GM04503 (cell line): ENCODE results near the gene GUCY2D.
"Not testable (repeated sequence)": the region's sequence is repeated elsewhere in the genome, so short reads cannot be mapped to it uniquely, and the experiment has no call there.

Source experiments
- DNase-seq: peaks from one replicate; pipeline ENCODE4 v3.0.0-alpha.2; 2012; ENCODE audit warnings: low read depth

GUCY2D gene

DNA sequence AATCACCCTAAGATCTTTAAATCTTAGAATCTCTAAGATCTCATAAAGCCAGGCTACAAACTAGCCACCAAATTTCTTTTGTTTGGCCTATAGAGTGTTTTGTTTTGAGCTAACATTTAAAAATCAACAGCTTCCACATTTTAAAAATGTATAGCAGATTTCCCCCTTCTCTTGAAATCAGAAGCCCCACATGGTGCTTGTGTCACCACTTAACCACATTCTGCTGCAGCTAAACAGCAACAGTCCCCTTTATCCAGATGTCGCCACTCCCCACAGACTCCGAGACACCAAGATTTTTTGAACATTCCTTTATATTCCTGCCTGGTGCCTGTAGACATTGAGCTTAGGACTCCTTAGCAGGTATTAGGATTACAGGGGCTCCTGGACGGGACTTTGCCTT is 16.0 kb downstream of the GUCY2D start:
- no peak for DNase-seq

DNA sequence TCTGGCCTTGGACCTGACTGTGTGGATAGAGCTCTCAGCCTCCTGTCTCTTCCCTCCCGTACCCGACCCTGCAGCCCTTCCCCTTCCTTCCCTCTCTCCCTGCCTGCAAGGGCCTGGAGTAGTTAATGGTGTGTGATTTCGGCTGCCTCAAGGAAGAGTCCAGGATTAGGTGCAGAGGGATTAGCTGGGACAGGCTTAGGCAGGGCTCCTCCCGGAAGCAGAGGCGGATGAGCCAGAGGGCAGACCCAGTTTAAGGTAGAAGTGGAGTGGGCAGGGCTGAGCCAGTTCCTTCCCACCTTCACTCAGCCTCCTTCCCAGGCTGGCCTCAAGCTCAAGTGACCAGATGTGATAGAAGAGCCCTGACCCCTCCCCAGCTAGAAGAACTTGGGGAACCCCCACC is 16.8 kb downstream of the GUCY2D start:
- DNase-seq, result no peak

DNA sequence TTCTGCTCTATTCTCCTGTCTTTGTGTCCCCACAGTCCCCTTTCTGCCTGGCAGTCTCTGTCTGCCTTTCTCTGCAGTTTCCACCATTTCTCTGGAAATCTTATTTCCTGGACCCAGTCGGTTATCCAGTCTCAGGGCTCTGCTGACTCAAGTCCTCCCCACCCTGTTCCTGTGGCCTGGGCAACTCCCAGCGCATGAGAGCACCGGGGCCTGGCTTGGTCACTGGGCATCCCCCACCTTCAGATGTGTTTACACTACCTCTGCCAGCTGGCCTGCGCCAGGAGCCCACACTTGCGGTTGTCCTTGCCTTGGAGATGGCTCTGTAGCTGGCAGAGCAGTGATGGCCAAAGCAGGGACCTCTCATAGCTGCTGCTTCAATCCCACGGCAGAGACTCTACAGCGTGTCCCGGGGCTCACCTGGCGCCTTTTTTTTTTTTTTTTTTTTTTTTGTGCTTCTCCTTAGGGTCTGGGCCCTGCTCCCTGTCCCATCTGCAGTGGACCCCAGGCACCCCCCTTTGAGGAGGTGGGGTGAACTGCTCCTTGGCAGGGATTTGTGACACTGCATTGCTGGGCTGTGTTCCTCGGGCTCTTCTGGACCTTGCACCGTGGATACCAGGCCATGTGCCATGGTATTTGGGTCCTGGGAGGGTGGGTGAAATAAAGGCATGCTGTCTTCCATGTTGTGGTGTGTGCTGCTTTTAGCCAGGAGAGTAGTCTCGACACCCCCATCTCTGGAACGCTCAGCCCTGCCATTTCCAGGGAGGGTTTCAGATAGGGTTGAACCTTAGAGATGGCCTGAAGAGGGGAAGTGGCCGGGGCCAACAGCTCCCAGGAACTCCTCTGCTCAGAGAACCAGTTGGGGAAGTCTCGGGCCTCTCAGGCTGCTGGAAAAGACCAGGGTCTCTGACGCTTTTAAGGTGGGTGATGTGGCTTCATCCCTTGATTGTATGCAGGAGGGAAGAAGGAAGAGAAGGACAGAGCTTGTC is 17.5 kb downstream of the GUCY2D start:
- DNase-seq, result no peak

DNA sequence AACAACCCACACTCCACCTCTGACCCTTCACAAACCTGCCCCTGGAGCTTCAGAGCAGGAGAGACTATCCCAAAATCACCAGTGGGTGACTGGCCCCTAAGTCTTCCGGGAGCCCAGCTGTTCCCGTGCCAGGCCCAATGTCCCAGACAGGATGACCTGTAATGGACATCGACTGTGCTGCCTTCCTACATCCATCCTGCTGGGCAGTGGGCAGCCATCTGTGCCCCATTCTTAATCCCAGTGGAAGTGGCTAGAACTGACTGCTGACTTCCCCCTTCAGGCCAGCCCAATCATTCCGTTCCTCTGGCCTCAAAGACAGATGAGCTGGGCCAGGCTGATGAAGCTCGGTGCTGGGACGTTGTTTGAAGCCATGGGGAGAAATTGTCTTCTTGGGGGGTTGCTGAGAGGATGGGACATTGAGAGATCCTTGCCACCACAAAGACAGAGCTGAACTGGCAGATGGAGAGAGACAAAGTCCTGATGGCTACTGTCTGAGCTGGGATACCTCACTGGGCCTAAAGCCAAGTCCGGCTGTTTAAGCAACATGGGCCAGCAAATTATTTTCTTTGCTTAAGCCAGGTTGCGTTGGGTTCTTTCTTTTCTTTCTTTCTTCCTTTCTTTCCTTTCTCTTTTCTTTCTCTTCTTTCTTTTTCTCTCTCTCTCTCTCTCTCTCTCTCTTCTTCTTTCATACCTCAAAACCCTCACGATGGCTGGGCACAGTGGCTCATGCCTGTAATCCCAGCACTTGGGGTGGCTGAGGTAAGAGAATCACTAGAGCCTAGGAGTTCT is 18.6 kb downstream of the GUCY2D start:
- no peak for DNase-seq

DNA sequence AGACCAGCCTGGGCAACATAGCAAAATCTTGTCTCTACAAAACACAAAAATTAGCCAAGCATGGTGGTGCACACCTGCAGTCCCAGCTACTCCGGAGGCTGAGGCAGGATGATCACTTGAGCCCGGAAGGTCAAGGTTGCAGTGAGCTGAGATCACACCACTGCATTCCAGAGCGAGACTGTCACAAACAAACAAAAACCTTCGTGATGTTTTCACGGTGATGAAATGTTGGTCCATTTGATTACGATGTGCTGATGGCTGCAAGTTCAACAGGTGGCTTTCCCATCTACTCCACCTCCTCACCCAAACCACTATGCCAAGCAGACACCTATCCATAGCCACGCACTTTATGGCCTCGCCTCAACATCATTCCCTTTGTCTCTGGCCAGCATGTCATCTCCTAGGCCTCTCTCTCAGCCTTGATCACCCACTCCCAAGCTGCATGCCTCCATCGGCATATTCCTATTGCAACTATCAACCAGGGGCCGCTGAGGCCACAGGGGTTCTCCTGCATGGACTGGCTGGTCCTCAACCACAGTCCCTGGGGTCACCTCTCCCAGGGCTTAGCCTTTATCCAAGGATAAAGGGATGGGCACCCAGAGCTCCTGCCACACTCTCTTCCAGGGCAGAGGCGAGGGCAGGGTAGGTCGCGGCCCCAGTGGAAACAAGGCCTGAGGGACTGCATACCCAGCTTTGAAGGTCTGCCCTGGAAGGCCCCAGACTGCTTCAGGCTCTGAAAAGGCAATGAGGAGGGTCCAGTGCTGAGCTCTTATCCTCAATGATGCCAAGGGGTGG is 19.3 kb downstream of the GUCY2D start:
- no peak for DNase-seq

DNA sequence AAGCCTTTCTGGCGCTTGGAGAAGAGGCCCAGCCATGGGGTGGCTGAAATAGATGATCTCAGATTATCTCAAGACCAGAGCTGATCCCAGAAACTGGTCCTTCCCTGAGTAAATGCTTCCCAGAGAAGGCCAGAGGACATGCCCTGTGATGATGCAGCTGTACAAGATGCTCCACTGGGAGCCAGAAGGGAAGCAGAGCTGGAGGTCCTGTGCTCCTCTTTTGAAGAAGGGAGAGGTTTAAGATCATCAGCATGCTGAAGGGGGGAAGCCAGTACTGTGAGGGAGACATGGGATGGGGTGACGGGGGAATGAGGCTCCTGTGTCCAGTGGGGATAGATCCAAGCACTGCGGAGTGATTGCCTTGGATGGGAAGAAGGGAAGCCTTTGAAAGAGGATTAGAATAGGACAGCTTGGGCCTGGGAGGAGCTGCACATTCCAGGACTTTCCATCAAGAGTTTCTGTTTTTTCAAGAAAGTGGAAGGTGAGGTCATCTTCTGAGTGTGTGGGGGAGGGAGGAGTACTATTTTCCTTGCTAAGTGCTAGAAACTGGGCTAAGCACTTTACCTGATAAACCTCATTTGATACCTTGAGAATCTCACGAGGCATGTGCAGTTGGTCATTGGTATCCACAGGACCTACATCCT is 20.1 kb downstream of the GUCY2D start:
- no peak for DNase-seq

DNA sequence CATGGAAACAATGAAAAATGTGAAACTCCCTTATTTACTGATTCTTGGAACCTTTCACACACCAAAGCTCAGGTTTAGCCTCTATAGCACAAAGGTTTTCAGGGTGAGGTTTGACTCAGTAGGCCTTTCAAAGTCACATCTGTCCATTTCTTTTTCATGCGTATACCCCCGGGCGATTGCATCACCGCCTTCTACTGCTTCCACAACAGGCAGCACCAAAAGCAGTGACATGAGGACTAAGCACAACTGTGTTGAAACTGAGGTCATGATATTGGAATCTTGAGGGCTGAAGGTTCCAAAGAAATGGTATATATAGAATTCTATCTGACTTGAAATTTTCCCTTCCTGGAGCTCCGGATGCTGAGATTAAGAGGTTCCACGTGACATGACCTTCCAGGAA is 21.7 kb downstream of the GUCY2D start:
- not testable (repeated sequence) for DNase-seq

DNA sequence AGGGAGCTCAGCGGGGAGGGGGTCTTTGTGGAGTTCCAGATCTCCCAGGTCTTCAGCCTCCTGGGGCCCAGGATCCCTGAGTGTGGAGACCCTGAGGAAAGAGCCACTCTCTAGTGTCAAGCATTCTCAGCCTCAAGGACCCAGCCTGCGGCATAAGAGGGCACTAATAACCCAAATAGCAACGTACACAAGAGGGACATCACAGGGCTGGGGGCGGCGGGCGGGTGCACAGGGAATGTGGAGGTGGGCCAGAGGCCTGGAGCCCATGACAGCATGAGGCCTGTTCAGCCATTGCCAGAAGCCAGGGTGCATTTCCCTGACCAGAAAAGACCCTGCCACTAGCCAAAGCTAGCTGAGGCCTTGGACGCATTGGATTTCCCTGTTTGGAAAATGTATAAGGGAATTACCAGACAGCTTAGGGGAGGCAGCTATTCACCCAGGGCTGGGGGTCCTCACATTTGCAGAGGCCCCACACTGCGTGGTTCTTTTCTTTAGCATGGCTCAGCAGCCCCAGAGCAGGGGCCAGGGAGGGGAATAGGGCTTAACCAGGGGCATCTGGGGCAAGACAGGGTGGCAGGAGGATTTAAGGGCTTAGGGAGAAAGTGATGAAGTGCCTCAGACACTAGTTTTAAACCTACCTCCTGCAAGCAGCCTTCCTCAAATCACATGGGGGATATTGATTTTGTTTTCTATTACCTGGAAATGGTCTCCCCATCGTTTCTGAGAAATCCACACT is 22.9 kb downstream of the GUCY2D start:
- DNase-seq, result no peak

DNA sequence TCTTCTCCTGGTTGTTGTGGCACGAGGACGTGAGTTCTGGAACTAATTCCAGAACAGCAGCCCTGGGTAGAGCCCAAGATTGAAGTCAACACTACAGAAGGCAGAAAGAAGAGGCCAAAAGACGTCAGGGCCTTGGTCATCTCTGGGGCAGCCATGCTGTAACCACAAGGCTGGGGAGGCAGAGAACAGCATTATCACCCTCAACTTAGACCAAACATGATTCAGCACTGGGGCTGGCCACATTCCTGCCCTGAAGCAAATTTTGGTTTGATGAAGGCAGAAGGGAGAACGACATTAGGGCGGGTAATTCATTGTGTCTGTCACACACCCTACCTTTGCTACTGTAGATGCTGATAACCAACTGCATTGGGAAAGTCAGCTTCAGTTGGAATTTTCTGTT is 26.7 kb downstream of the GUCY2D start:
- DNase-seq, result no peak

DNA sequence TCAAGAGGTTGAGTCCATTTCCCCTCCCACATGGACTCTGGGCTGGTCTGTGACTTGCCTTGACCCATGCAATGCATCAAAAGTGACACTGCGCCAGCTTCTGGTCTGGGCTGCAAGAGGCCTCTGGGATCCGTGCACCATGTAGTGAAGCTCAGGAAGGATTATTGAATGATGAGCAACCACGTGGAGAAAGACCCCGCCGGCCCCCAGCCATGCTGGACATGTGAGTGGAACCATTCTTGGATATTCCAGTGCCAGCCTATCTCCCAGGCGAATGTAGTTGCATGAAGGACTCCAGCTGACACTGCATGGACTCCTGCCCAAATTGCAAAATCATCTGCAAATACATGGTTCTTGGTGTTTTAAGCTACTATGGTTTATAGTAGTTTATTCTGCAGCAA is 28.8 kb downstream of the GUCY2D start:
- no peak for DNase-seq

DNA sequence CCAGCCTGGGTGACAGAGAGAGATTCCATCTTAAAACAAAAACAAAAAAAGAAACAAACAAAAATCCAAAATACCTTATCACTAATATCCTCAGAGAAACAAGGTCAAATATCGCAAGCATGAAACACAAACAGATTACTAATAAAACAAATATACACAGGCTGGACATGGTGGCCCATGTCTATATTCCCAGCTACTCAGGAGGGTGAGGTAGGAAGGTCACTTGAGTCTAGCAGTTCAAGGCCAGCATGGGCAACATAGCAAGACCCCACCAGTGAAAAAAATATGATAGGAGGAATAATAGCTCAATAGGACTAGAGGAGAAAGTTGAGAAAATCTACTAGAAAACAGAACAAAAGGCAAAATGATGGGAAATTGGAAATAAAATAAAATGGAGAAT is 29.5 kb downstream of the GUCY2D start:
- DNase-seq, result no peak

DNA sequence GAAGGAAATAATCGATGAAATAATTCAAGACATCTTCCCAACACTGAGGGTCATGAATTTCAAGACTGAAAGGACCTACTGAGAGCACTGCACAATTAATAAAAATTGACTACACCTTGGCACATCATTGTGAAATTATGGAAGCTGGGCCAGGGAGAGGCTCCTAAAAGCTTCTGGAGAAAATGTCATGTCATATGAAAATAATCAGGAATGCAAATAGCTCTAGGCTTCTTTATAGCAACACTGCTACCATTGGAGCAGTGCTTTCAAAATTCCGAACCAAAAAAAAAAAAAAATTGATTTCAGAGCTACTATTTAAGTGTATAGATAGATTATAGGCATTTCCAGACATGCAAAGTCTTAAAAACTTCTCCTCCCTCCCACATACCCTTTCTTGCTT is 30.0 kb downstream of the GUCY2D start:
- no peak for DNase-seq

DNA sequence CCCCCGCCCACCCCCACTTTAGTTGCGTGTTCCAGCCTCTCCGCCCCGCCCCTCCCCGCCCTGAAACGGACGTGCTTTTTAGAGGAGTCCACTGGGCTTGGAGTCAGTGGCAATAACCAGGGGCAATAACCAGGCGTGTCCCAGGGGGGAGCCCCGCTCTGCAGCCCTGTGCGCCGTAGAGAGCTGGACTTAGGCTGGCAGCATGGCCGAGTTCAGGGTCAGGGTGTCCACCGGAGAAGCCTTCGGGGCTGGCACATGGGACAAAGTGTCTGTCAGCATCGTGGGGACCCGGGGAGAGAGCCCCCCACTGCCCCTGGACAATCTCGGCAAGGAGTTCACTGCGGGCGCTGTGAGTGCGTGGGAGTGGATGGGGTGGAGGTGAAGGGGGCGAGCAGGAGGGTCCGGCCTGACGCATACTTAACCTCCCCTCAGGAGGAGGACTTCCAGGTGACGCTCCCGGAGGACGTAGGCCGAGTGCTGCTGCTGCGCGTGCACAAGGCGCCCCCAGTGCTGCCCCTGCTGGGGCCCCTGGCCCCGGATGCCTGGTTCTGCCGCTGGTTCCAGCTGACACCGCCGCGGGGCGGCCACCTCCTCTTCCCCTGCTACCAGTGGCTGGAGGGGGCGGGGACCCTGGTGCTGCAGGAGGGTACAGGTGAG is 36.7 kb downstream of the GUCY2D start, which contains the start of gene ALOX15B:
ALOX15B (plus strand) TSS at position 106 of the 657 bp plus-strand sequence; CDS start at position 203, 97 bp downstream.
- no peak for DNase-seq

DNA sequence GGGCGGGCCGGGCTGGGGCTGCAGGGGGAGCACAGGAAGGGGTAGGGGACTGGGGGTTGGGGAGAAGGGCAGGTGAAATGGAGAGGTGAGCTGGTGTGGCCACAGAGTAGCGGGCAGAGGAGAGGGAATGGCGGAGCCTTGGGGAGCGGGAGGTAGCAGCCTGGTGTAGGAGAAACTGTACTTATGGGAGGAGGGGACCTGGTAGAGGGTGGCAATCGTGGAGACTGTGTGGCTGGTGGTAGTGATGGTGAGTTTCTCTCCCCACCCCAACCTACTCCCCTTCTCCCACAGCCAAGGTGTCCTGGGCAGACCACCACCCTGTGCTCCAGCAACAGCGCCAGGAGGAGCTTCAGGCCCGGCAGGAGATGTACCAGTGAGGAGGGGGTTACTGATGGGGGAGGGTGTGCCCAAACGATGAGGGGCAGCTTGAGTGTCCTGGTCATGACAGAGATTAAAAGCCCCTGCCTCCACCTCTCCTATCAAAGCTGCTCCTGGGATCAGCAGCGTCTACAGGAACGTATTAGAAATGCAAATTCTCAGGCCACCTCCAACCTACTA is 37.3 kb downstream of the GUCY2D start:
- DNase-seq, result no peak

DNA sequence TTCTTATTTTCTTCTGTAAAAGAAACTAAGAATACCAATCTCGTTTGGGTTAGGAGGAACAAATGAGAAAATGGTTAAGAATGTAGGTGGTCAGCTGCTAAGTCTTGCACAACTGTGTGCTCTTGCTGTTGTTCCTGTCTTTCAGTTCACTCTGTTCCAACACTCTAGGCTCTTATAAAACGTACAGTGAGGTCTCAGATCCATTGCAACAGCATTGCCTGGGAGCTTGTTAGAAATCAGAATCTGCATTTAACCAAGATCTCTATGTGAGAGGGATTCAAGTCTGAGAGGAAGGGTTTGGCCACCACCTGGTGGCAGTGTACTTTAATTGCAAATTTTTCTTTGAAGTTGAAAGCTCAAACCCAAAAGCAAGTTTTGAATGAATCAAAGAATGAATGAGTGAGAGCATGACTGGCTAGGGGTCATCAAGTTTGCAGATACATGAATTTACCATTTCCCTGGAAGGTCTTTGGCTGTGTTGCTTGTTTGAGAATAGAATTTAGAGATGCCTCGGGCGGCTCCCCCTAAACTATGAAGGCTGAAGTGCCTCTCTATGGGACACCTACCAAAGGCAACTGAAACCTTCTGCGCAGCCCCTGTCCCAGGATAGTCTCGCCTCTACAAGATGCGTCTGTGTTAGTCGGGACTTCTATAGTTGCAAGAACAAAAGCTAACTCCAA is 39.0 kb downstream of the GUCY2D start:
- DNase-seq, result peak; percentile 34

DNA sequence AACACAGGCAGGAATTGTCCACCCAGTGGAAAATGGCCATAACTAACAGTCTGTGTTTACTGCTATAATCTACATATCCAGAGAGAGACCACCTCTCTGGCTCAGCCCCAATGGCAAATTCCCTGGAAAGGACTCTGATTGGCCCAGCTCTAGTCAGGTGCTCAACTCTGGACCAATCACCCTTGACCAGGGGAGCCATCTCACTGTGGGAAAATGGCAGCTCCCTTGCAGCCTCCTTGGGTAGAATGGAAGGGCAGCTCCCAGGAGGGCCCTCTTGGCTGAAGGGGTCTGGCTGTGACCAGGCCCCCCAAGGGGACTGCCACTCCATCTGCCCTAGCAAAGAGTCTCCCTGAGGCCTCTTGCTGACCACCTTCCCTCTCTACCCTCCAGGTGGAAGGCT is 39.6 kb downstream of the GUCY2D start:
- DNase-seq, result no peak

DNA sequence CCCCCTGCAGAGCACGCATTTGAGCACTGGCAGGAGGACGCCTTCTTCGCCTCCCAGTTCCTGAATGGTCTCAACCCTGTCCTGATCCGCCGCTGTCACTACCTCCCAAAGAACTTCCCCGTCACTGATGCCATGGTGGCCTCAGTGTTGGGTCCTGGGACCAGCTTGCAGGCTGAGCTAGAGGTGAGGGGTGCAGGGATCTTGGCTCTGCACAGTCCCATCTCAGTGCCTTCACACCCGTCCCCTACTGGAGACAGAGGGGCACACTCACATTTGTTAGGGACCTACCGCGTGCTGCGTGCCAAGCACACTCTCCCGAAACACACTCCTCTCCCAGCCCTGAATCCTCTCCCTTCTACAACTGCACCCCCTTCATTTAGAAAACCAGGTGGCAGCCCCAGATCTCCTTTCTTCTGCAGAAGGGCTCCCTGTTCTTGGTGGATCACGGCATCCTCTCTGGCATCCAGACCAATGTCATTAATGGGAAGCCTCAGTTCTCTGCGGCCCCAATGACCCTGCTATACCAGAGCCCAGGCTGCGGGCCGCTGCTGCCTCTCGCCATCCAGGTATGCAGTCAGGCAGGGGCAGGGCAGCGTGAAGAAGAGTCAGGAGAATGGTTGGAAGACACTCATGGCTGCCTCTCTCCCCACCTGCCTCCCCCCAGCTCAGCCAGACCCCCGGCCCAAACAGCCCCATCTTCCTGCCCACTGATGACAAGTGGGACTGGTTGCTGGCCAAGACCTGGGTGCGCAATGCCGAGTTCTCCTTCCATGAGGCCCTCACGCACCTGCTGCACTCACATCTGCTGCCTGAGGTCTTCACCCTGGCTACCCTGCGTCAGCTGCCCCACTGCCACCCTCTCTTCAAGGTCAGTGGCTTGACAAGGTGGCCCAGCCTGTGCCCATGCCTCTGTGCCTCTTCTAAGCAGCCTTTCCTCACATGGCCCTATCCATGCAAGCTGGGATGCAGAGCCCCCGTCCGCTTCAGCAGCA is 42.7 kb downstream of the GUCY2D start:
- DNase-seq, result no peak

DNA sequence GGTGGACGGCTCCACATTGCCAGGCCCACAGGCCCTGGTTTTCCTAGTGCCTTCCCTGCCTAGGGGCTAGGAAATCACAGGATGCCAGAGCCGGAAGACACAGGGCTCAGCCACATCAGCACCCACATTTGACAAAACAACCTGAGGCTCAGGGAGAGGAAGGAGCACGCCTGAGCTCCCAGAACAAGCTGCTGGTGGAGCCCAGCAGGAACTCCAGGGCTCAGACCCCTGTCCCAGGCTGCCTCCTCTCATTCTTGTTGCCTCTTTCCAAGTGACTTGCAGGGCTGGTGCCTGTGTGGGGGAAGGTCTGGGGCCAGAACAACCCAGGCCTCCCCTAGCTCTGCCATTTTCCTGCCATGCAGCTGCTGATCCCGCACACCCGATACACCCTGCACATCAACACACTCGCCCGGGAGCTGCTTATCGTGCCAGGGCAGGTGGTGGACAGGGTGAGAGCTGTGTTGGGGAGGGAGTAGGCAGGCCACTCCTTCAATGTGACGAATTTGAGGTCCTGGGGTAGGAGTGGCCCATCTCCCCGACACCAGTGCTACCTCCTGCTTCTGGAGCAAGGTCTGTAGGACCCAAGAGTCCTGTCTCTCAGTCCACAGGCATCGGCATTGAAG is 44.0 kb downstream of the GUCY2D start:
- DNase-seq, result no peak
